PFSK-1 (cell line): ENCODE measurements around the gene LCMT1.

Experiments
- FOXP2 ChIP-seq: optimal IDR thresholded peaks from 2 replicates; pipeline ENCODE3; 2011; ENCODE audit warnings: borderline replicate concordance, control low read depth, inconsistent platforms; ENCODE audit not compliant: insufficient read depth; ENCODE audit errors: extremely low read length, extremely low read depth
- POLR2AphosphoS5 ChIP-seq: IDR thresholded peaks from 2 replicates; pipeline ENCODE4 v1.6.1; 2012; ENCODE audit warnings: low read depth, mild to moderate bottlenecking, control low read depth, low read length, moderate library complexity
- REST ChIP-seq, 2 experiments: IDR thresholded peaks; 2 replicates each; pipeline versions ENCODE4 v1.6.1 to v1.8.0; 2011 to 2012; ENCODE audit warnings: low read depth in 2 of 2, low read length in 2 of 2, control low read depth in 1 of 2, inconsistent platforms in 1 of 2, mild to moderate bottlenecking in 1 of 2, moderate library complexity in 1 of 2; ENCODE audit not compliant: insufficient read depth in 1 of 2

- TF ChIP-seq POLR2AphosphoS5 = no peak
- TF ChIP-seq FOXP2 = no peak
- TF ChIP-seq REST (IDR thresholded peaks at IDR 0.05; ENCODE audit: insufficient read depth in 1 of 2, low read depth in 2 of 2, low read length in 2 of 2) = no peak
These were observed 48.4 kb upstream of the LCMT1 start for GRCh38 chr16:25063102-25063501.
